Transverse colon (tissue), 4 donors: ENCODE results near the gene KANSL3. TPM values are rescaled to one million over a fixed set of nuclear protein-coding genes. Genes with fewer than 3 reads are reported as not detected.
A peak's percentile ranks its signal among the peaks of the same experiment; 100 is the strongest.

Experiments used
- DNase-seq: peaks from one replicate; pipeline ENCODE4 v3.0.0-alpha.2; 2019
- H3K27ac ChIP-seq, 4 donors: fragments of 200-600 bp; sonication (generic); 2 replicates each; pipeline ENCODE4 v1.5.1; 2016 to 2018; ENCODE audit warnings: inconsistent platforms in 4 of 4
- H3K27me3 ChIP-seq: fragments of 200-600 bp; sonication (generic); 2 replicates; pipeline ENCODE4 v1.5.1; 2017; ENCODE audit warnings: inconsistent platforms
- H3K36me3 ChIP-seq, 4 donors: fragments of 200-600 bp; sonication (generic); 2 replicates each; pipeline ENCODE4 v1.5.1; 2017 to 2019; ENCODE audit warnings: inconsistent platforms in 4 of 4
- H3K4me1 ChIP-seq, 4 donors: fragments of 200-600 bp; sonication (generic); 2 replicates each; pipeline ENCODE4 v1.5.1; 2017 to 2020; ENCODE audit warnings: inconsistent platforms in 4 of 4
- H3K4me3 ChIP-seq, 4 donors: fragments of 200-600 bp; sonication (generic); 1 replicate in 1 of 4; 2 replicates in 3 of 4; pipeline versions ENCODE4 v1.5.1 to v1.6.1; 2017 to 2019; ENCODE audit warnings: inconsistent platforms in 4 of 4
- H3K9me3 ChIP-seq, 2 donors: fragments of 200-600 bp; sonication (generic); 2 replicates each; pipeline ENCODE4 v1.5.1; 2017 to 2019; ENCODE audit warnings: inconsistent platforms in 2 of 2
- CTCF ChIP-seq, 5 experiments: fragments of 200-600 bp in 3 of 5; fragments of 450-650 bp in 2 of 5; sonication (generic) in 3 of 5; IDR thresholded peaks; 1 replicate in 2 of 5; 2 replicates in 3 of 5; pipeline ENCODE4 v1.5.1; 2016 to 2017; ENCODE audit warnings: antibody characterized with exemption in 5 of 5, inconsistent platforms in 3 of 5, mild to moderate bottlenecking in 2 of 5, moderate library complexity in 1 of 5
- EP300 ChIP-seq: sonication (generic); formaldehyde crosslinking; IDR thresholded peaks from one replicate; pipeline ENCODE4 v1.6.1; 2017; ENCODE audit warnings: antibody characterized with exemption, low read depth
- POLR2A ChIP-seq: fragments of 450-650 bp; IDR thresholded peaks from one replicate; pipeline ENCODE4 v1.6.1; 2016; ENCODE audit warnings: antibody characterized with exemption, mild to moderate bottlenecking, moderate library complexity
- POLR2AphosphoS5 ChIP-seq, 3 donors: sonication (generic); formaldehyde crosslinking; IDR thresholded peaks; one replicate each; pipeline ENCODE4 v1.6.1; 2016; ENCODE audit warnings: antibody characterized with exemption in 3 of 3
- WGBS, 2 donors: methylation state at CpG; one replicate each; pipeline ENCODE4 v1.1.5; 2018; ENCODE audit warnings: low coverage in 1 of 2; 5-methylcytosine and 5-hydroxymethylcytosine counted together
- in situ Hi-C, 4 donors: fragments of 200-750 bp; cut with MboI; loops; one replicate each; pipeline versions ENCODE4 v1.15.0 to v1.15.1; 2017; ENCODE audit warnings: low sequenced_read_pairs in 3 of 4, low pct_ligation_motif_present in 1 of 4, low pct_unique_long_range_greater_than_20kb in 1 of 4
- intact Hi-C: fragments of 100-400 bp; cut with DNase I; formaldehyde crosslinking; loops from one replicate; pipeline ENCODE4 v1.15.1; 2023; ENCODE audit warnings: low total_unique reads
- total RNA-seq, 4 donors: library from RNA; depleted of rRNA; stranded (reverse); fragments of >200 nt; gene quantifications; one replicate each; pipeline ENCODE4 v1.1.0, GENCODE V29; 2016

KANSL3 gene
- total RNA-seq, 4 donors from 2014 or later, result 45.6 to 59.9 (median 53.4) TPM

GRCh38 chr2:96626553-96626942, 11.6 kb downstream of the KANSL3 start:
- no peak for DNase-seq
- H3K9me3 ChIP-seq, result no peaks in the 10 kb centered on the region
- intact Hi-C loops, result no loop called here
- whole genome bisulfite sequencing, 2 donors, result 66 to 100% methylated on average over 1 to 2 of the region's 2 CpGs
- no peak overlapping the region for H3K4me3 ChIP-seq
- TF ChIP-seq POLR2A (no peak), POLR2AphosphoS5 (IDR thresholded peaks at IDR 0.05) (no peak), EP300 (no peak), CTCF (IDR thresholded peaks at IDR 0.05) (no peak)
- H3K36me3 ChIP-seq, result peaks cover 0 to 30% (median 13%) of the 10 kb centered on the region in 4 donors
- peak overlapping the region; percentile 19 to 53 (median 39) for H3K27ac ChIP-seq
- H3K4me1 ChIP-seq, result peaks cover 4 to 18% (median 11%) of the 10 kb centered on the region in 4 donors
- in situ Hi-C loops, result no loop called here
- no peaks in the 10 kb centered on the region for H3K27me3 ChIP-seq

- TF ChIP-seq POLR2AphosphoS5 (IDR thresholded peaks at IDR 0.05) (no peak), CTCF (IDR thresholded peaks at IDR 0.05) (no peak), POLR2A (no peak), EP300 (no peak)
- no peaks in the 10 kb centered on the region for H3K9me3 ChIP-seq
- H3K36me3 ChIP-seq, result peaks cover 0 to 24% (median 11%) of the 10 kb centered on the region in 4 donors
- H3K27ac ChIP-seq, result peak overlapping the region; percentile 29 to 53 (median 39)
- intact Hi-C loops (no loop called here), in situ Hi-C loops (no loop called here)
- no peak overlapping the region for H3K4me3 ChIP-seq
- 35 to 42% methylated on average over 5 of the region's 5 CpGs for WGBS, 2 donors
- peaks cover 4 to 18% (median 11%) of the 10 kb centered on the region in 4 donors for H3K4me1 ChIP-seq
- no peak for DNase-seq
- no peaks in the 10 kb centered on the region for H3K27me3 ChIP-seq
Measured at GRCh38 chr2:96625571-96626552, 12.2 kb downstream of the KANSL3 start.

- 92% methylated on average over 3 of the region's 3 CpGs; no CpG with 5 or more reads in 1 of the 2 donors for WGBS, 2 donors
- Histone ChIP-seq H3K36me3 (peaks cover 0 to 15% (median 7%) of the 10 kb centered on the region in 4 donors), H3K9me3 (no peaks in the 10 kb centered on the region), H3K27me3 (no peaks in the 10 kb centered on the region), H3K4me1 (peaks cover 4 to 18% (median 11%) of the 10 kb centered on the region in 4 donors), H3K27ac (no peak overlapping the region), H3K4me3 (no peak overlapping the region)
- in situ Hi-C loops (no loop called here), intact Hi-C loops (no loop called here)
- TF ChIP-seq POLR2A (no peak), CTCF (IDR thresholded peaks at IDR 0.05) (no peak), EP300 (no peak), POLR2AphosphoS5 (IDR thresholded peaks at IDR 0.05) (no peak)
- no peak for DNase-seq
Measured at GRCh38 chr2:96623116-96623515, 15.0 kb downstream of the KANSL3 start.

GRCh38 chr2:96622544-96622943, 15.6 kb downstream of the KANSL3 start:
- TF ChIP-seq CTCF (IDR thresholded peaks at IDR 0.05), result no peak
- no peak for TF ChIP-seq POLR2AphosphoS5 (IDR thresholded peaks at IDR 0.05)
- TF ChIP-seq POLR2A, result no peak
- TF ChIP-seq EP300, result no peak
- WGBS, 2 donors, result 98% methylated on average over 3 of the region's 3 CpGs; no CpG with 5 or more reads in 1 of the 2 donors
- in situ Hi-C loops (no loop called here), intact Hi-C loops (no loop called here)
- Histone ChIP-seq H3K4me1 (peaks cover 4 to 21% (median 11%) of the 10 kb centered on the region in 4 donors), H3K27ac (no peak overlapping the region), H3K27me3 (no peaks in the 10 kb centered on the region), H3K9me3 (no peaks in the 10 kb centered on the region), H3K4me3 (no peak overlapping the region), H3K36me3 (peaks cover 0 to 13% (median 5%) of the 10 kb centered on the region in 4 donors)
- no peak for DNase-seq
